SK-N-SH (cell line): ENCODE results near the gene POU6F2.

ENCODE experiments used
- CTCF ChIP-seq: fragments of 200-600 bp; sonication (generic); IDR thresholded peaks from 2 replicates; pipeline ENCODE4 v1.6.1; 2017; ENCODE audit warnings: antibody characterized with exemption, mild to moderate bottlenecking, moderate library complexity
- GABPA ChIP-seq: IDR thresholded peaks from 2 replicates; pipeline ENCODE4 v1.4.0; 2012; ENCODE audit warnings: low read depth, mild to moderate bottlenecking
- MEF2A ChIP-seq: IDR thresholded peaks from 2 replicates; pipeline ENCODE4 v1.4.0; 2012; ENCODE audit warnings: low read depth, borderline replicate concordance
- YY1 ChIP-seq: IDR thresholded peaks from 2 replicates; pipeline ENCODE4 v1.4.0; 2012; ENCODE audit warnings: low read depth, mild to moderate bottlenecking

GRCh38 chr7:39357648-39358047 lies 379.9 kb downstream of the POU6F2 start:
- TF ChIP-seq YY1 (no peak), CTCF (peak; percentile 61), MEF2A (no peak), GABPA (no peak)
